Tongue (tissue), 2 donors: Measurements from ENCODE around the gene HIVEP3. TPM values are rescaled to one million over a fixed set of nuclear protein-coding genes. Genes with fewer than 3 reads are reported as not detected.
A peak's percentile ranks its signal among the peaks of the same experiment; 100 is the strongest.

Experiments used
- DNase-seq: peaks from one replicate; pipeline ENCODE4 v3.0.0-alpha.2; 2015
- total RNA-seq: library from RNA; depleted of rRNA; stranded (reverse); fragments of >200 nt; gene quantifications from one replicate; pipeline ENCODE4 v1.2.3, GENCODE V29; 2014

The HIVEP3 gene
- total RNA-seq, 1 donor from 2014 or later = 2.5 TPM

DNA sequence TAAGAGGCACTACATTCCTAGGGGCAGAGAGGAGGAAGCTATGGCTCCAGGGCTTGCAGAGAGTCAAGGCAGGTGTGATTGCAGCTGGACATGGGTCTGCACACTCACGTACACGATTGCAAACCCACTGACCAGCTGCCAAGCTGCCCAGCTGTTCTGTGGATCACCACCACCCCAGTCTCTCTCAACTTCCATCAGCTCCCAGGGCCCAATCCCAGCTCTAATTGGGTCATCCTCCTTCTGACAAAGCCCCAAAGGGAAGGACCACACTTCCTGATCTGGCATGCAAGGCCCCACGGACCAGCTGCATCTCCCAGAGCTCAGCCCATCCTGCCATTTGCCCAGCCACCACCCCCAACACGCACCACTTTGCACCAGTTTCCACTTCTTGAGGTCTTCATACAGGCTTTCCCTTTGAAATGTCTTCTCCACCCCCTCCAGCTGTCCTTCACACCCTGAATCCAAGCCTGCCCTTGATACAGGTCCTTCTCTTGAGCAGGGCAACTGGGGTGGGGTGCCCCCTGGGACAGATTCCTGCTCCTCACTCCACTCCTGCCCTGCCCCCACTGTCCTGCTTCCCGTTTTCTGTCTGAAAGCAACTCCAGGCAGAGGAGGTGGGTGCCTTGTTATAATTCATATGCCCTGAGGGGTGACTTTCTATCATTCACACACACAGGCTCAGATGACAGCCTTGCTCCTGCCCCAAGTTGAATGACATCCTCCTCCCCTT is 254.9 kb downstream of the HIVEP3 start:
- DNase-seq = peak; percentile 42

DNA sequence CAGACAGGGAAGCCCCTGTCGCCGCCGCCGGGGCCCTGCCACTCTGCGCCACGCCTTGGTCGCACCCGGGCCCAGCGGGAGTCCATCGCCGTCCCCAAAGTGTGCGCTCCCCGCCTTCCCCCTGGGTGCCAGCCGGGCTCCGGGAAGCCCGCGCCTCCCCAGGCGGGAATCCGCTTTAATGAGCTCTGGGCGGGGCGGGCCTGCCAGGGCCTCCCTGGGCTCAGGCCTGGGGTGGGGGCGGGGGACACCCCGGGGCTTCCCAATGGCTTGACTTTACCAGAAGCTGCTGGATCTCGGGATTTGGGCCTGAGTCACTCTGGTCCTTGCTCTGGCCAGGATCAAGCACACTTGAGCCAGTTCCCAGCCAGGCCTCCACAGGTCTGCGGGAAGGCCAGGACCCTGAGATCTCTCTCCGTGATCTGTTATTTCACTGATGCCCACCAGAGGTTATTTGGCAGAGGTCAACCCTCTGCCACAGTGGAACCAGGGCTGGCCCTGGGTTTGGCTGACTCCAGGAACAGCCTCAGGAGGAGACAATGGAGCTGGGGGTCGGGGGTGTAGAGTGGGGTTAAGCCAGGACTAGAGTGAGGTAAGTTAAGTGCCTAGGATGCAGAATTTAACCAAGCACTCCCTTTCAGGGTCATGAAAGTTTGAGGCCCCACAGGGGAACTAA is 255.8 kb downstream of the HIVEP3 start:
- DNase-seq = peak; percentile 43

DNA sequence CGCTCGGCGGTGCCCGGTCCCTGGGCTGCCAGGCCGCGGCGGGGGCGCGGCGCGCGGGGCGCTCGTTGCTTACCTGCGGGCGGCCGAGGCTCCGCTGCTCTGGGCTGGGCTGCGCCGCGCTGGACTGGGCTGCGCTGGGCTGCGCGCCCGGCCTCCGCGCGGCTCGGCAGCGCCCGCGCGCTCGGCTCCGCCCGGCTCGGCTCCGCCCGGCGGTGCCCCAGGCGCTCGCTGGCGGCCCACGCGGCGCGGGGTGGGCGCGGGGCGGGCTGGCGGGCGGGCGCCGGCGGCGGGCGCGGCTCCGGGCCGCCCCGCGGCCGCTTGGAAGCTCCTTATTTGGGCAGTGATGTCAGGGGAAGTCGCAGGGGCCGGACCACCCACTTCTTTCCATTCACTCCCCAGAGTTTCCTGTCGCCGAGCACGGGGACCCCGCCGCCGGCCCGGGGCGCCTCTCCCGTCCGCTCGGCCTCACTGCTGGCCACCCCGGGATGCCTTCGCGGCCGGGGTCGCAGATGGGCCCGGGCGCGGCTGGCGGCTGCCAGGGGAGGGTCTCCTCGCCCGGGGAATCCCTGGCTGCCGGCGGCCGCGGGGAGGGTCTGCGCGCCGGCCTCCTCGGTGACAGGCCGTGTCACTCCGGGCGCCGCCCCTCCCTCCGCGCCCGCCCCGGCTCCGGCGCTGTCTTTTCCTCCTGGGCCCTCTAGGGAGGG is 256.5 kb downstream of the HIVEP3 start:
- peak; percentile 84 for DNase-seq

DNA sequence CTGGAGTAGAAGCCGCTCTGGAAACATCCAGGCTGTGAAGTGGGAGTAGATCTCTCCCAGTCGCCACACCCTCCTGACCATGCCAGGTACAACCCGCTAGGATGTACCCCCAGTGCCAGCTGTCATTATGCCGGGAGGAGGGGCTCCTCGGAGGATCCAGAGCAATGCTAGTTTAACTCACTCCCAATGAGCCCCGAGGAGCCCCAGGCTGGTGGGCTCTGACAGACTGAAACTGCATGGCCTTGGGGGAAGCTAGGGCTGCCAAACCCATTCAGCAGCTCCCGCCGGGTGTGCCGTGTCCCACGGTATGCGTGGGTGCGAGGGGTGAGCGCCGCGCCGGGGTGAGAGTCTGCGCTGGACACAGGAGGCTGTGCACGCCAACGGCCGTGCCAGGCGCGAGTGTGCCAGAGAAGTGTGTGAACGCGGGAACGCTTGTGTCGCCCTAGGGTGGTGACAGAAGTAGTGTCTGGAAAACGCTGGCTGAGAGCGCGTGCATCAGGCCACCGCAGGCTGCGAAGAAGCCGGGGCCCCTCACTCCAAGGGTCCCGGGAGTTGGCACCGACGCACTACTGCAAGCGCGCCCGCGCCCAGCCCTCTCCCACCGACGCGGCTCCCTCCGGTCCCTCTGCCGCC is 257.2 kb downstream of the HIVEP3 start:
- DNase-seq = peak; percentile 38

DNA sequence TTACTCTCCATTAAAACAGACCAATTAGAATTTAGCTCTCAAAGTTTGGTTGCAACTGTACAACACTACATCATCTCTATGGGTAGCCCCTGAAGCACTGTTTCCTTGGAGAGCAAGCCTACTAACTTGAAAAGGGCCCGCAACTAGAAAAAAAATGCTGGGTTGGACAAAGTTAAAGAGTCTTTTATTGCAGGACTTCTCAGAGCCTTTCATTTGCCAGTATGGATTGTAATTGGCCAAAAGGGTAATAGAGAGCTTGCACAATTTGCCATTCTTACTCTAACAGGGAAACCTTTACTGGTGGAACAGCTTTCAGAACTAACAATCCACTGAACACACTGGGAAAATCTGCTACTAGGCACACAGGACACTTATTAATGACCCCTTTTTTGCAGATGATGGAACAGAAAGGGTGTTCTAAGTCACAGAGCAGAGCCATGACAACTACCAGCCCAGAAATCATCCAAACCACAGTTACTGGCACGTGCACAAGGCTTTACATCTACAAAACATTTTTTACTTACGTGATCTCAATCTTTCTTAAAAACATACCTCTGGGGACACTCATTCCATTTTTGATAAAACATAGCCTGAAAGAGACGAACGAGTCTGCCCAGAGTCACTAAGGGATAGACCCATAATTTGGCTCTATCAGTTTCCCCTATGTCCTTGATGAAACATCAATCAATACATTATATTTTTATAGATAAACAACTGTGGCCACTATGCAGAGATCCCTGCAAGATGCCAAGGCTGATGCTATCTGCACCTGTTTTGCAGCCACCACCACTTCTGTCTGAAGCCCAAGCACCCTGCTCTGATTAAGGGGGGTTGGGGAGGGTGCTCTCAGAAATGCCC is 257.9 kb downstream of the HIVEP3 start:
- DNase-seq = no peak

DNA sequence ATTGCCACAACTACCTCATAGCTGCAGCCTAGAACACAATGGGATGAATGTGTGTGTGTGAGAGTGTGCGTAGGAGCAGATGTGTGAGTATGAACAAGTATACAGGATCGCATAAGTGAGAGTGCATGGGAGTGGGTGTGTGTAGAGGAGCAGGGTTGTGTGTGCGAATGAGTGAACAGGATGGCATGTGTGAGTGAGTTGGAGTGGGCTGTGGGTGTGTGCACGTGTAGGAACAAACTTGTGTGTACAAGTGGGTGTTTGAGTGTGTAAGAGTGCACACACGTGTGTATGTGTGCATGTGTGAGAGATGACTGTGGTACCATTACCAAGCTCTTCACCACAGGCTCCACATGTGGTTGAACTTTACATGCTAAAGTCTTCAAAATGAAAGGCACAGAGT is 258.8 kb downstream of the HIVEP3 start:
- no peak for DNase-seq

DNA sequence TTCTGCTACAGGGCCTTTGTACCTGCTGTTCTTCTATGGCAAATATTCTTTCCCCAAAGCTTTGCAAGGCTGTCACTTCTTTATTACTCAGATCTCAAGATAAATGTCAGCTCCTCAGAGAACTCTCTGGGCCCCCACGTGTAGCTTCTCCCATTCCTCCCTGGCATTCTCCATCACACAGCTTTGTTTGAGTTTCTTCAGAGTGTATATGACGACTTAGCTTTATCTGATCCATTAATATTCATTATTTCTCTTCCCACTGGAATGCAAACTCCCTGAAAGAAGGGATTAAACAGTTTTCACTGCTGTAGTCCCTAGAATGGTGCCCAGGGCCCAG is 259.6 kb downstream of the HIVEP3 start:
- DNase-seq = no peak

DNA sequence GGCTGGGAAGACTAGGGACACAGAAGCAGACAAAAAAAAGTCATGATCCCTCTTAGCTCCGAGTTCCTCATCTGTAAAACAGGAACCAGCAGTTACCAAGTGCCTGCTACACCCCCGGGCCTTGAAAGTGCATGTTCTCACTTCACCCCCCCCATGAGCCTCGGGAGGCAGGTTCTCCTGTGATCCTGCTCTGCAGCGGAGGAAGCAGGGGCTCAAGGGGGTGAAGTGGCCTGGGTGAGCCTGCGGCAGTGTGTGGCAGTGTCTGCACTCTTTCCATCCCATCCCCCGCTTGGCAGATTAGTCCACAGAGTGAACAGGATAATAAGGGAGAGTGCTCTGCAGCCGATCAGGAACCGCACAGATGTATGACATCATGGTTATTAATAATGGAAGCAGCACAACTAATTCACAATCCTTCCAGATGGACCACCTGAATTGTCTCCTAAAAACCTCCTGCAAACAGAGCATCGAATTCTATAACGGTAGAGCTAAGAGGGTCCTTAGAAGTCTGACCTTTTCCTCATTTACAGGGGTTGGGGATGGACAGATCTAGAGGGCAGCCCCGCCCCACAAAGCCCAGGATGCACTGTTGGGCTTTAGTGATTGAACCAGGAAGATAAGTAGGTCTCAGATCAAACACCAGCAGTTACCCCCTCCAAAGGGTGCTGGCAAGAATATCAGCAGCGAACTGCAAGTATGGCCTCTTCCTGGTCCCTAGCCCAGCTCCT is 260.1 kb downstream of the HIVEP3 start:
- DNase-seq = peak; percentile 19

DNA sequence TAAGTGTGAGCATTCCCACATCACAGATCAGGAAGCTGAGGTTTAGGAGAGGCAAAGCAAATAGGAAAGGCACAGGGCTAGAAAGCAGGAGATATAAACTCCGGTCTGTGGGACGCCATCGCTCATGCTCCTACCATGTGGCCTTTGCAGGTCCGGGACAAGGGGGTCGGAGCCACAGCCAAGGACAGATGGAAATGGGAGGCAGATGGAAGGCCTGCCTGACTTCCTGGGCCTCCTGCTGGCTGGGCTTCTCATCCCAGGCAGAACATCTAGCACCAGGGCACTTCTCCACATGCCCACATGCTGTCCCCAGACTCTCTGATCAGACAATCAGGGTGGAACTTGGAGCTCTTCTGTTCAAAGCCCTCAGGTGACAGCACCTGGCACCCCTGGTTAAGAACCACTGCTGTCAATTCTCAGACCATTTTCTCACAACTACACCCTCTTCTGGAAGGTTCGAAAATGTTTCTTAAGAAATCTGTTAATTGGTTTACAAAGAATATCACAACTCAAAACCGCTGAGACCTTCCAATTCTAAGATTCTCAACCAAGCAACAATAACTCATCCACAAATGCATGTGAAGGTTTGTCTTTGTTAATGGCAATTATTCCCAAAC is 260.9 kb downstream of the HIVEP3 start:
- DNase-seq = no peak

DNA sequence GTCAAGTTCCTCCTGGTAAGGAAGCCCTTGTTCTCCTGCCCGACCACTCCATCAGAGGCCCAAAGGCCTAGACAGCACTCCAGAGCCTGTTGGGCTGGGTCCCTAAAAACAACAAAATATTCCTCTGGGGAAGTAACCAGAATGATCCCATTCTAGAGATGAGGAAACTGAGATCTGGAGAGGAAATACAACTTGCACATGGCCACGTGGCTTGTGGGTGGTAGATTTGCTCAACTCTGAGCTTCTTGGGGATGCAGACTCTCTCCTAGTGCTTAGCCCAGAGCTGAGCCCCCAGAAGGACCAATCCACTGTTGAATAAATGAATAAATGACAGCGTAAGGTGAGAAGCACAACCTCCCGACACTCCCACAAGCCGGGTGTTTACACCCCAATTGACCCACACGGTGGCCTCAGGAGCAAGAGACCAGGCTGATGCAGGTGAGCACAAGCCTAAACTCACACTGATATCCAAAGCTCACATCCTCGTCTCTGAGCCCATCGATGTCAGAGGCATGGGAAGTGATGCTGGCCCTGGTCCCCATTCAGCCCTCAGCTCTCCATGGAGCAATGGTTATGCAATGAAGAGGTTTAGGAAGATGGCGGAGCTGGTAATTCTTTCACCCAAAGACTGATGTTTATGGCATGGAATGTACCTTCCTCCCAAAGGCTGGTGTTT is 261.8 kb downstream of the HIVEP3 start:
- no peak for DNase-seq

DNA sequence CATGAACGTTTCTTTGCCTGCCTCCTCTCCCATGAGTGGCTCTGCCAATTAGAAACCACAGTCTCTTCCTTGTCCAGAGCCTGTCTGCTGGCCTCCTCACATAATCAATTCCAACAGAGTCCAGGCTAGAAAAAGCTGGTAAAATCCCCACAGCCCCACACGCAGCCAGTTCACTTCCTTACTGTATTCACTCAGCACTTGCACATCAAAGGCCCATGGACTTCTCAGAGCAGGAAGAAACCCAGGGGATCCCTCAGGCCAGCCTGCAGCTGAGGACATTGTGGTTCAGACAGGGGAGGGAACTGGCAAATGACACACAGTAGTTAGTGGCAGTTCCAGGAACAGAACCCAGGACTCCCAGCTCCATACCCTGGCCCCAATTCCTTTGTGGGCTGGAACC is 262.7 kb downstream of the HIVEP3 start:
- DNase-seq = no peak

DNA sequence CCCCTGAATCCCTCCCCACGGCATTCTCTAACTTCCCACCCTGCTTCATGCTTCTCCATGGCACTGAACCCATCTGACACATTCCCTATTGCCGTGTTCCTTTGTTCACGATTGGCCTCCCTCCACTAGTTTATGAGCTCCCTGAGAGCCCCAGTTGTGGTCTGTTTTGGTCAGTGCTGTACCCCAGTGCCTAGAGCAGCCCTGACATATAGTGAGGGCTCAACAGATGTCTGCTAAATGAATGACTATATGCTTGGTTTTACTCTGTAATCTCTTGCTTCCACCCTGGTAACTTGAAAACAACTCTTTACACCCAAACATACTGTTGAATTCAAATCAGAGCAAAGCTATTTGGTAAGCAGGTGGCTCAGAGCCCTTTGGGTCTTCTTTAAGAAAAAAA is 263.1 kb downstream of the HIVEP3 start:
- no peak for DNase-seq

DNA sequence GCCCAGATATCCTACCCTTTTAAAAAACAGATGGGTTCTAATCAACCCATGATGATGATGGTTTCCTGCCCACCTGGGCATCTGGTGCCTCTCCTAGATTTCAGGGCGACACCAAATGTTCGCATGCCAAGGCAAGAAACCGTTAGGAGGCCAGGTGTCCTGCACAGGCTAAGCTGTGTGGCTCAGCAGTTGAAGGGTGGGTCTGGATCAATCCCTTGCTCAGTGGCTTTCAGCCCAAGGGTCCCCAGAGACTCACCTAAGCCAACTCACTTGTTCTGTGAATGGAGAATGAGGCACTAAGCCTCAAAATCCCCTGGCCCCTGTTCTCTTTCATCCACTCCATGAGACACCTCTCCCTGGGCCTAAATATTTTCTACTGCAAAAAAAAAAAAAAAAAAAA is 265.1 kb downstream of the HIVEP3 start:
- DNase-seq = no peak

DNA sequence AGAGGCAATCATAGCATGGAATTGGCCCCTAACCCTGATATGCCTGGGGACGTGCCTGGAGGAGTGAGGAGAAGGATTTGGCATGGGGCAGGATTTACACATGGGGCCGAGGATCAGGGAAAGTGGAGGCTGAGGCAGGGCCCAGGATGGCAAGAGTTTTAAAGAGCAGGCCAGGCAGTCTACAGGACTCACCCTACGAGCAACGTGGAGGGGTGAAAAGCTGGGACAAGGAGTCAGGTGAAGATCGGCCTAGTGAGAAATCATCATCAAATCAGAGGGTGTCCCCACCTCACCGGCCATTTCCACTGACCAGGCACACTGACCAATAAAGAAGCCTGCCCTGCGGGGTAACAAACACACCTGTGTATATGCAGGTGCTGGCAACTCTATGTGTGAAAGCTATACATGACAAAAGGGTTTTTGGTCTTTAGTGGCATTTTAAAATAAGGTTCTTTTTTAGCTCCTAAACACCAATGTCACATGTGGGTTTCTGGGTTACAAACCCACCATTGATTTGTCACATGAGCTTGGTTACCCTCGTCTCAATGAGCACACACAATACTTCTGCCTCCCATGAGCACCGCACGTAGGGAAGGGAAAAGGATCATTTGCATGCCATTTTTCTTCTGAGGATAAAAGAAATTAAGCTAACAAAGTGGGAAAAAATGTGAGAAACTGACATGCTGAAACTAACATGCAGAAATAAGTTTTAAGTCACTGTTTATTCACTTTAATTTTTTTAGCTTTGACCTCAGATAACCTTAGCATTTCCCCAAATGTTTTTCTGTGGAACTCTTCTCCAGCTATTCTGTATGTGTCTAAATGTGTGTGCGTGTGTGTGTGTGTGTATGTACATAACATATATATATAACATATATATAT is 266.1 kb downstream of the HIVEP3 start:
- DNase-seq = no peak

DNA sequence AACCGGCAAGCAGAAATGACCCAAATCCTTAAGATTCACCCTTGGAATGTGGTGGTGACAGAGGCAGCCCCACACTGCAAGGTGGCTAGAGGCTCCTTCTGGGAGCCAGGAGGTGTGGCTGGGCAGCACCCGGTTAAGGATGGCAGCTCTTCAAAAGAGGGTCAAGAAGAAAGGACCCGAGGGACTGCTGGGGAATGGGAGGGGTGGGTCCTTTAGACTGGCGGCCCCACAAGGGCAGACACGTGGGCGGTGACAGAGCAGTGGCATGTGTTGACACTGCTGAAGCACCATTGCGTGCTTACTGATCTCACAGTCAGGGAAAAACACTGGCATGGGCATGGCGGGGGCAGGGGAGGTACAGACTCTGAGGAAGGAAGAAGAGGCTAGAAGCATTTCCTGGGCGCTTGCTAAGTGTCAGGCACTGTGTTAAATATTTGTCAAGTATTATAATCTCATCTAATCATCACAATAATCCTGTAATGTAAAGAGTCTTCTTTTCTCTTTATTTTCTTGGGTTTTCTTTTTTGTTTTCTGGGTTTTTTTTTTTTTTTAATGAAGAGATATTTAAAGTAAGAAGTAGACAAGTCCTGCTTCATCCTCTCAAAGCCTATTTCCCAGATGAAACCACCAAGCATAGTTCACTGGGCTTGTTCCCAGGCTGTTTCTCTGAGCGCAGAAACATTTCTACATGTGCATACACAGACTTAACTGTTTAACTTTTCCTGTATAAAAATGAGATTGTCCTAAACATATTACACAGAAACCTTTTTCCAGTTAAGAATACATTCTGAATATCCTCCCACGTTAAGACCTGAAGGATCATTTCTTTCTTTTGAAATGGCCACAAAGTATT is 268.5 kb downstream of the HIVEP3 start:
- peak; percentile 36 for DNase-seq

DNA sequence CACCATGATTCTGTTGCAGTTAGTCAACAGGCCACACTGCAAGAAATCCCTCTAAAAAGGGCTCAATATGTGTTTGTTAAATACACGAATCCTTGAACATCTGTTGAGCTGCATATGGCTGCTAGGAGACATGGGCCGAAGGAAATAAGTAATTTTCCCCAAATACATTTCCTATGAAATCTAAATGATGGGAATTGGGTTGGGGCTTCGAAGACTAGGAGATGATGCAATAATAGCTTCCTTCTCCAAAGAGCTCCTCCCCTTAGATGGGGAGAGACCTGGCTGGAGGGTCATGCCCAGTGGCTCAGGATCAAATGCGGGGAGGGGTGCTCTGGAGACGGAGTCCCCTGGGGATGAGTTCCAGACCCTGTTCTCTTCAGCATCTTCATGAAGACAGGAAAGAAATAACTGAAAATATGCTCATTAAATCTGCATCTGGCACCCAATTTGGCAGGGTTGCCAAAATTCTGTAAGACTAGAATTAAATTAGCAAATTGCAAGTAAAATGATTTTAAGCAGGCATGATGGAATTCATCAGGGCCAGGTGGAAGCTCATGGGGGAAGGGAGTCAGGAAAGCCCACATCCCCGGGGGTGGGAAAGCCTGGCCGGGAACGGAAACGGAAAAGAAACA is 269.2 kb downstream of the HIVEP3 start:
- DNase-seq = peak; percentile 39

DNA sequence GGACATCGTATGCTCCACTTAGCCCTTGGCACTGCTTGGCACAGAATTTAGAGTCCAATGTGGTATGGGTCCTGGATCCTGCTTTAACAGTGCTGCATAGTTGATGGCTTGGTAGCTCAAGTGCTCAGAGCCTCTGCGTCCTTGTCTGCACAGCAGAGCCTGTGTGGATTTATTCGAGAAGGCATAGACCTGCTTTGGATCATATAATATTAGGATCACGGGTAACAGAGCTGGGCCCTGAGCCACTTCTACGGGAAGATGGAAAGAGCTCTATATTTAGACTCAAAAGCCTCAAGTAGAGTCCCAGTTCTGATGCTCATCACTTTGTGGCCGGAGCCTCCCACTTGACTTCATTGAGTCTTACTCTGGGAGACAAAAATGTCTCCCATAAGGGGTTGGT is 269.9 kb downstream of the HIVEP3 start:
- DNase-seq = no peak

DNA sequence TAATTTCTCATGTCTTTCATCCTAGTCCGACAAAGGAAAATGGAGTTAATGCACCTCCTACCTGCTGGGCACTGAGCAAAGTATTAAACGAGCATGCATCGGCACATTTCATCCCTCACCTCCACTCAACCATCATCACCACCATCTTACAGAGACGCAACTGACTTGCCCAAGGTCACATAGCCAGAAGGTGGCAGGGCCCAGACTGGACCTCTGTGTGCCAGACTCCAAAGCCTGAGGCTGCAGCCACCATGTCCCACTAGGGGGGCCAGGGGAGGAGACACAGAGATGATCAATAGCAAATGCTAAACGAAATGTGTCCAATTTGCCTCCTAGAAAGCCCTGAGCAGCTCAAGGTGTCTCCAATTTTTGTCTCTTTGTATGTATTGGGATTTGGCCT is 270.5 kb downstream of the HIVEP3 start:
- DNase-seq = no peak
